COLO829 (cell line): ENCODE measurements around the gene MAP2K6.

Experiments used
- DNase-seq: peaks from one replicate; pipeline ENCODE4 v3.0.0; 2012; ENCODE audit warnings: low spot score

The MAP2K6 gene

DNA sequence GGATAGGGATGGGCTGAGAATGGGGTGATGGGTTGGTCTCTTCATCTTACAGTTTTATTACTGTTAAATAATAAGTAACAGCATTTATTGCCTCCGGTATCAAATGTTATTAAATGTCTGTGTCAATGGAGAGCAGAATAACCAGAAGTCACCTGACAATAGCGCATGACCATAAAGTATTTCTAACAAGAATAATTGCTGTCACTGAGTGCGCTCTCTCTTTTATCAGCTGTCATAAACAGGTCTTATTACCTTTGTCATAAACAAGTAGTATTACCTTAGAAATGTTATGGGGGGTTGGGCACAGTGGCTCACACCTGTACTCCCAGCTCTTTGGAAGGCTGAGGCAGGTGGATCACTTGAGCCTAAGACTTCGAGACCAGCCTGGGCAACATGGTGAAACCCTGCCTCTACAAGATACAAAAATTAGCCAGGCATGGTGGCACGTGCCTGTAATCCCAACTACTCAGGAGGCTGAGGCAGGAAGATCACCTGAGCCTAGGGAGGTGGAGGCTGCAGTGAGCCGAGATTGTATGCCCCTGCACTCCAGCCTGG, 120.6 kb downstream of the MAP2K6 start:
- no peak for DNase-seq

- DNase-seq: no peak
These were observed 124.3 kb downstream of the MAP2K6 start for GRCh38 chr17:69538795-69539194.

DNA sequence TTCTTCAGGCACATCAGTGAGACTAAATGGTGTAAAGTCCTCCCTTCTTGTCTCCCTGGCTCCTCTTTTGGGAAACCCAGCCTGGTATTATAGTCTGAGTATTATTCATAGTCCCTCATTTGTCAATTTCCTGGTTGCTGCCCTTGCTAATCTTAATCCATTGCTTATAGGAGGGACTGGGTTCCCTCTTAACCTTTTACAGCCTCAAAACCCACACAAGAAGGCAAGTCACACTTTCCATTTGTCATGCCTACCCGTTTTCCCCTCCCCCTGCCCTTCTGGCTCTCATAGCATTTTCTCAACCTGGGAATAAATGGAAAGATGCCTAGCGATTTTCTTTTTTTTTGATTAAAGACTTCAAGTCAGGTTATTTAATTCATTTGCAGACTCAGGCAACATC, 124.8 kb downstream of the MAP2K6 start:
- no peak for DNase-seq

DNA sequence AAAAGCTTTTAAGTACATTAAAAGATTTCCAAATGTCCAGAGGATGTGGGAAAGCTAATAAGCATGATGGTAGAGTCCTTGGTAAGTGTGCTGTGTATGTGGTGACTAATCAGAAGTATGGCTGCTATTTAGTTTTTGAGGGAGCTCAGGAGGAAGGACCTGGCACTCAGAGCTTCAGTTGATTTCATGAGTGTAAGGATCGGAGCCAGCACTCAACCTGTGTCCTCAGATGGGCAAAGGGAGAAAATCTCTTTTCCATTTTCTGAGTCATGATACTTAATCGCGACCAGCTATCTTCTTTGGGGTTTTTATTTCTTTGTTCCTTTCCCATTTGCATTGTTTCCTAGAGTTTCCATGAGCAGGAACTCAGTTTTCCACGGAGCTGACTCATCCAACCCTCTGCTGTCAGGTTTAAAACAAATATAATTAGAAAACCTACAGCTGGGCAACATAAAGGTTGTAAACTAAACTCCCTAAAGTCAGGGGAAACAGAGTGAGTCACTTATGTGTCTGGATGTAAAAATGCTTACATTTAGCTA, 125.4 kb downstream of the MAP2K6 start:
- no peak for DNase-seq

DNA sequence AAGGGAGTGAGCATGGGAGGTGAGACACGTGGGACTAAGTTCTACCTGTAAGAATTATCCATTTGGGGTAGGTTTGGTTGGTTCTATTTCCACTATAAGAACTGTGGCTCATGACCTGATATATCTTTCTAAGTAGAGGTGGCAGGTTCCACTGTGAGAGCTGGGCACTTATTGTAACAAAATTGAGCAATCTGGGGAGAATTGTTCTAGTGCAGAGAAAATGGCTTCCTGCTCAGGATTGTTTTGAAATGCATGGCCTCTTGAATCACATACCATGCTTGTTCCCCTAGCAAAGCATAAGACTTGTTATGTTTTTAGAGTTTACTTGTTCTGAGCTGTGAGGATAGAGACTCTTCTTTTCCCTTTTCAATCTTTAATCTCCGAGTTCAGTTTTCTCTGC, 125.9 kb downstream of the MAP2K6 start:
- no peak for DNase-seq

- DNase-seq: no peak
These were observed 132.7 kb downstream of the MAP2K6 start for GRCh38 chr17:69547230-69547629.

DNA sequence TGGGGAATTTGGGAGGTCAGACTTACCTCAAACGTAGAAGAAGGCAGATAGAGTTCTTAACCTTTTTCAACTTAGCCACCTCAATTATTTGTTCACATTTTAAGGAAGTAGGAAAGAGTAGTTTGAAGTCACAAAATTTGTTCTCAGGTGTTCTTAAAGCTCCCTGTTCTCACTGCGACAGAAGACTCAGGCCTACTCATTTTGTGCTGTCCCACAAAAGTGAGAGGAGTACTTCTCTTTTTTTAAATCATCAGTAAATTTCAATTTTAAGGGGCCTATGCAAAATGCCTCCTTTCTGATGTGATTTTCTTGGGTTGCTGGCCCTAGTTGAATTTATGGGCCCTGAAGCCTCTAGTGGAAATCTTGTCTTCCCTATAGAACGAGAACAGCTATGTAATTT, 133.4 kb downstream of the MAP2K6 start:
- DNase-seq: no peak

DNA sequence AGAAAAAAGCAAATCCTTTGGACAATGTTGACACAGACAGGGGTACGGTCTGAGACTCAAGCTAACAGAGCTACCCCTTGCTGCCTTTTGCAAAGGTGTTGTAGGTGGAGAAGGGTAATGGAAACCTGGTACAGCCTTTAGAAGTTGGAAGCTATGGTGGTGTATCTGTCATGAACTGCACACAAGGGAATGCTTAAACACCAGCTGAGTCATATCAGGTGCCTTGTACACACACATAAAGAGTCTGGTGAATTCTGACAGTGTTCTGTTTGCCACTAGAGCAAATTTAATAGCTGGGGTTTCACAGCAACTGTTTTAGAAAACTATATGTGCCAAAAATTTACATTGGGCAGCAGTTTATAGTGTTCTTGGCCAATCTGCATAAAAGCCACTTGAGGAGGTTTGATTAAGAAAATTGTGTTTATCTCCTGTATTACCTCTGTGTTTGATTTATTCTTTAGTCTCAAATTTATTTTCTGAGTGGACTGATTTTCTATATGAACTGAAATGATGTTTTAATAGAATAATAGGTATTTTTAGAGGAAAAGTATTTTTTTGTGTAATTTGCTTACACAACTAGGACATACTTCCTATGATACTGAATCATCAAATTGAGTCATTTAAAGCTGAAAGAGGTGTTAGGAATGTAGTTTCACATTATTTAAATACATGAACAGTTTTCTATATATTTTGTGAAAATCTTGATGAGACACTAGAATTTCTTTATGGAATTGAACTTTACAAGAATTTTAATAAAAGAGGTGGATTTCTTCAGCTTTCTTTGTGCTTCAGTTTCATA, 136.9 kb downstream of the MAP2K6 start:
- no peak for DNase-seq

DNA sequence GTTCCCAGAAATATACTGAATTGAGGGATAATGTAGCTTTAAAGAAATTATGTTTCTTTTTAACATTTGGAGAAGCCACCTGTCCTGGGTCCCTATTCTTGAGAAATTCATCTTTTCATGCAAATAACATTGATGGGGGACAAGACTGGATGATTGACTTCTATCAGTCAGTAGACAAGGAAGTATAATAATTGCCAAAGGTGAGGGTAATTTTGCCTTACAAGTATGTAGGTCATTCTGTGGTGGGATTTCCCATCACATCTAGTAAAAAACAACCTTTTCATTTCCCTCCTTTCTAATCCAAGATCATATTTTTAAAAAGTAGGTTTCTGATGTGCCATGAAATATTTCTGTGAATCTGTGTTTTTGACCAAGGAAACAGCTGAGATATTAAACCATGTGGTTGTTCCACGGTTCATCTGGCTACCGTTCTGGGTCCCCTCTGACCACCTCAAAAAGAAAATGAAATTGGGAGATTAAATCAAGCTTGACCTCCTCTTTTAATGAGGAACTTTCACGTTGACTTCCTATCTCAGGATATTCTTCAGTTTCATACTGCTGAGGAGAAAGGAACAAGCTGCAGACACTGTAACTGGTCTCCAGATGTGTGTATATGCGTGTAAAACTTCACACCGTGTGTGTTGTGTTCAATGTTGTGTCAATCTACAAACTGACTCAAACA, 138.6 kb downstream of the MAP2K6 start:
- no peak for DNase-seq

- no peak for DNase-seq
These were observed 140.6 kb downstream of the MAP2K6 start for GRCh38 chr17:69555056-69555455.

DNA sequence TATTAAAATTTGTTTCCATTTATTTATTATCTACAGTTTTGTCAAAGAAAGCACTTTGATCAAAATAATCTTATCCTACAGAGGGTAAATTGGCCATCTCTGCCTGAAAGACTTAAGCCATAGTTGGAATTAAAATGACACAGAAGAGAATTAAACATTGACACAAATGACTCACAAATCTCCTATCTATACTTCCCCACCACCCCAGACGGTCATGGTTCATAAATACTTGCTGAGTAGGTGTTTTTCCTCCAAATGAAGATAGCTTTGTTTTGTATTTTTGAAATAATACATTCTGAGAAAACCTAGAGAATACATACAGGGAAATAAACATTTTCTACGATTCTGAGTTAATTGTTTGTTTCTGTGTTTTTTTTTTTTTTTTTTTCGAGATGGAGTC, 142.8 kb downstream of the MAP2K6 start:
- DNase-seq: no peak

DNA sequence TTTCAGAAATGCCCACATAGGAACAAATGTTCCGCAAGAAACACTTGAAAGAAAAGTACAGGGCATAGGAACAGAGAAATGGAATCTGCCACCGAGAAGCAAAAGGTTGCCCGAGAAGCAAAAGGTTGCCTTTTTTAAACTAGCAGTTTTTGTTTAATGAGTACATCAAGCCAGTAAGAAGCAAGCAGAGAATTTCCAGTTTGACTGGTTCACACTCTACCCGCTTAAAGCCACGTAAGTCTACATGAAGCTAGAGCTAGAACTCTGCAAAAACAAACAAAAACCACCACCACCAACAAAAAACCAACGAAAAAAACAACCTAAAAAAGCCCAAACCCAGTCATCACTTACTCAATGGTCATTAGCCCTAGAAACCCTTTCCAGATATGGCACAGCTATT, 144.3 kb downstream of the MAP2K6 start:
- DNase-seq: no peak

GRCh38 chr17:69560987-69561441, 146.5 kb downstream of the MAP2K6 start:
- DNase-seq: no peak

GRCh38 chr17:69561462-69561861, 147.0 kb downstream of the MAP2K6 start:
- DNase-seq: no peak

GRCh38 chr17:69565447-69565846, 150.9 kb downstream of the MAP2K6 start:
- DNase-seq: no peak

- DNase-seq: no peak
These were observed 152.6 kb downstream of the MAP2K6 start for GRCh38 chr17:69567130-69567529.

- DNase-seq: no peak
These were observed 158.2 kb downstream of the MAP2K6 start for GRCh38 chr17:69572747-69573146.

DNA sequence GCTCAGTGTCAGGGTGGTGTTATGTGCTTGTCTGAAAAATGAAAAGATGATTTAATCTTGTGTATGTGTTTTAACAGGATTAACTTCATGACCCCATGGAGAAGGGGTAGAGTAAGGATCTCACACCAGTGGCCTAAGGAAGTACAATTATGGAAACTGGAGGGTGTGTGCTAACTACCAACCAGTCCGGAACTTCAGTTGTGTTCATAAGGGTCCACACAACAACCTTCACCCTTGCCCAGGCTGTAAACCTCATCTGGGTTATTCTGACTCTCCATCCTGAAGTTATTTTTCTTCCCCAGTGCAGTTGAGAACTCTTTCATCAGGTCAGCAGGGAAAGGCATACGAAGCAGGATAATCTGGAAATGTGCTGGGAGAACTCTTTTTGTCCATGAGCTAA, 158.9 kb downstream of the MAP2K6 start:
- DNase-seq: no peak

DNA sequence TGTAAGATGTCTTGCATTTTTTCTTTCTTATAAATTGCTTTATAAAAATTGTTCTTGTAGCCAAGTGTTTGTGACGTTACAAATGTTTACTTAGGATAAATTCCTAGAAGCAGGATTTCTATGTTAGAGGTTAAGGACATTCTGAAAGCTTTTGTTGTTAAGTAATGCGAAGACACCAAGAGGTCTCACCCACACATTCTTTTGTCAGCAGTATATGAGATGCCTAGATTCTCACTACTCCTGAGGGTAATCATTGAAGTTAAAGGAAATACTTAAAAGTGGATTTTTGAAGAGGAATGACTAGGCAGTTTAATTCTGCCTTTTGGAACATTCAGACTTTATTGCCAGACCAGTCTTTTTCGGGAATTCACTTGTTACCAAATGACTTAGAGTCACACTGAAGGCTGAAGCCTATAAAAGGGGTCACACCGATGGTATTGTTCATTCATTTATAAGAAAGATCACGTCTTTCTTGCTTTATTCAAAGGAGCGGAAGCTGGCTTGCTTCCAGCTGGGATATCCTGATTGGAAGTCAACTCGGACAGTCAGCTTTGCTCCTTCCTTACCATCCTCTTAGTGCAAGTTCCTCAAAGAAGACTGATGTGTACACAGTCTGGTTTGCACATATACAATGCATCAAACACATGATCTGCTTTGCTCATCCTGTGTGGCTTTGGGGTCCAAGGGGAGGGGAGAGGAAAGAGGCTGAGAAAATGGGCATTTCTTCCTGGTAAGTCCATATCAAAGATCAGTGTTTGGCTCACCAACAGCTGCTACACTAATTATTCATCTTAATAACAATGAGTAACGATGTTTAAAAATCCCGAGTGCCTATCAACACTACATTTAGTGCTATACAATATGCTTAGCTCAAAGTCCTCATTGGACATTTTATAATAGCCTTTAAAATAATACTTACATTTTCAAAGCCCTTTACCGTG, 160.0 kb downstream of the MAP2K6 start:
- DNase-seq: no peak

- no peak for DNase-seq
These were observed 160.9 kb downstream of the MAP2K6 start for GRCh38 chr17:69575346-69575761.

GRCh38 chr17:69577098-69577497, 162.6 kb downstream of the MAP2K6 start:
- DNase-seq: no peak

- DNase-seq: no peak
These were observed 164.0 kb downstream of the MAP2K6 start for GRCh38 chr17:69578385-69578936.
